ENCODE measurements around the gene SPNS2. TPM values are rescaled to one million over a fixed set of nuclear protein-coding genes. Genes with fewer than 3 reads are reported as not detected.

The SPNS2 gene
- total and polyA plus RNA-seq, 2 donors (not counting 1 experiment from before 2014, with no cell fraction given) = 0.48 TPM; not detected in 1

- Mint-ChIP-seq H3K27ac (no peak overlapping the region), H3K4me3 (peak overlapping the region; percentile 19), H3K4me1 (peaks cover 8% of the 10 kb centered on the region), H3K27me3 (peaks cover 47% of the 10 kb centered on the region), H3K9me3 (ENCODE audit: insufficient read depth) (no peaks in the 10 kb centered on the region)
- Histone ChIP-seq H3K4me1 (ENCODE audit: control insufficient read depth in 2 of 2, insufficient read depth in 2 of 2, low read length in 2 of 2) (peaks cover 8 to 16% of the 10 kb centered on the region in 2 donors), H3K27me3 (replicated peaks in 1 of 4; ENCODE audit: control extremely low read depth in 1 of 4, control insufficient read depth in 3 of 4, insufficient read depth in 4 of 4, low read length in 3 of 4) (peaks cover 0 to 41% (median 22%) of the 10 kb centered on the region in 4 experiments), H3K9ac (ENCODE audit: low read length) (no peak overlapping the region), H3K27ac (ENCODE audit: low read length in 2 of 2) (no peak overlapping the region), H3K4me2 (replicated peaks; ENCODE audit: low read depth, low read length, poor library complexity, severe bottlenecking) (no peak overlapping the region), H4K20me1 (ENCODE audit: control insufficient read depth, insufficient read depth, low read length, poor library complexity, severe bottlenecking) (no peaks in the 10 kb centered on the region), H3K4me3 (ENCODE audit: control extremely low read depth in 1 of 5, extremely low read depth in 1 of 5, insufficient read depth in 1 of 5, low read depth in 2 of 5, low read length in 4 of 5) (no peak overlapping the region), H3K36me3 (replicated peaks in 1 of 2; ENCODE audit: control extremely low read depth in 1 of 2, control insufficient read depth in 1 of 2, extremely low read depth in 1 of 2, insufficient read depth in 2 of 2, low read length in 1 of 2) (no peaks in the 10 kb centered on the region), H2AFZ (ENCODE audit: insufficient read depth, low read depth, low read length, poor library complexity, severe bottlenecking) (no peak overlapping the region), H3K9me3 (ENCODE audit: control extremely low read depth in 1 of 3, control insufficient read depth in 2 of 3, insufficient read depth in 1 of 3, low read length in 2 of 3) (peaks cover 0 to 7% (median 0%) of the 10 kb centered on the region in 3 donors), H3K79me2 (ENCODE audit: control insufficient read depth, insufficient read depth, low read length) (no peaks in the 10 kb centered on the region)
- POLR2A ChIA-PET = no interaction called here
- ATAC-seq (ENCODE audit: low read depth) (no peak), DNase-seq (no peak)
- intact Hi-C loops (cut with micrococcal nuclease) = no loop called here
- WGBS (ENCODE audit: insufficient coverage) = 91% methylated on average over 8 of the region's 9 CpGs
- TF ChIP-seq CTCF (IDR thresholded peaks at IDR 0.05) (no peak), EZH2 (IDR thresholded peaks at IDR 0.05; ENCODE audit: borderline replicate concordance, insufficient read depth, low read depth, low read length, poor library complexity, severe bottlenecking) (no peak)
- CTCF ChIA-PET = interaction anchor here (1.9 kb wide), 1 partner anchor 19 kb away, joined by 4 read pairs; no protein-coding TSS in a partner anchor
Measured at GRCh38 chr17:4586043-4586442, 87.4 kb downstream of the SPNS2 start.

GRCh38 chr17:4587195-4587594 lies 88.5 kb downstream of the SPNS2 start:
- POLR2A ChIA-PET = no interaction called here

More at GRCh38 chr17:4587195-4587594, 88.5 kb downstream of the SPNS2 start:
- H3K4me1 Mint-ChIP-seq = peaks cover 8% of the 10 kb centered on the region
- TF ChIP-seq EZH2 (IDR thresholded peaks at IDR 0.05; ENCODE audit: borderline replicate concordance, insufficient read depth, low read depth, low read length, poor library complexity, severe bottlenecking) (no peak), CTCF (IDR thresholded peaks at IDR 0.05) (no peak)
- no peaks in the 10 kb centered on the region for H4K20me1 ChIP-seq (ENCODE audit: control insufficient read depth, insufficient read depth, low read length, poor library complexity, severe bottlenecking)
- H3K27ac ChIP-seq (ENCODE audit: low read length in 2 of 2) = no peak overlapping the region
- H3K27me3 ChIP-seq (replicated peaks in 1 of 4; ENCODE audit: control extremely low read depth in 1 of 4, control insufficient read depth in 3 of 4, insufficient read depth in 4 of 4, low read length in 3 of 4) = peaks cover 0 to 31% (median 20%) of the 10 kb centered on the region in 4 experiments
- intact Hi-C loops (cut with micrococcal nuclease) = no loop called here
- H3K4me3 ChIP-seq (ENCODE audit: control extremely low read depth in 1 of 5, extremely low read depth in 1 of 5, insufficient read depth in 1 of 5, low read depth in 2 of 5, low read length in 4 of 5) = no peak overlapping the region
- DNase-seq = no peak
- no peak overlapping the region for H3K4me3 Mint-ChIP-seq
- H2AFZ ChIP-seq (ENCODE audit: insufficient read depth, low read depth, low read length, poor library complexity, severe bottlenecking) = no peak overlapping the region
- H3K36me3 ChIP-seq (replicated peaks in 1 of 2; ENCODE audit: control extremely low read depth in 1 of 2, control insufficient read depth in 1 of 2, extremely low read depth in 1 of 2, insufficient read depth in 2 of 2, low read length in 1 of 2) = no peaks in the 10 kb centered on the region
- WGBS (ENCODE audit: insufficient coverage) = 89% methylated on average over 6 of the region's 7 CpGs
- no peak overlapping the region for H3K4me2 ChIP-seq (replicated peaks; ENCODE audit: low read depth, low read length, poor library complexity, severe bottlenecking)
- no peaks in the 10 kb centered on the region for H3K79me2 ChIP-seq (ENCODE audit: control insufficient read depth, insufficient read depth, low read length)
- no peaks in the 10 kb centered on the region for H3K9me3 Mint-ChIP-seq (ENCODE audit: insufficient read depth)
- peaks cover 8 to 16% of the 10 kb centered on the region in 2 donors for H3K4me1 ChIP-seq (ENCODE audit: control insufficient read depth in 2 of 2, insufficient read depth in 2 of 2, low read length in 2 of 2)
- H3K27me3 Mint-ChIP-seq = peaks cover 39% of the 10 kb centered on the region
- no peak for ATAC-seq (ENCODE audit: low read depth)
- H3K9ac ChIP-seq (ENCODE audit: low read length) = no peak overlapping the region
- H3K9me3 ChIP-seq (ENCODE audit: control extremely low read depth in 1 of 3, control insufficient read depth in 2 of 3, insufficient read depth in 1 of 3, low read length in 2 of 3) = peaks cover 0 to 3% (median 0%) of the 10 kb centered on the region in 3 donors
- no peak overlapping the region for H3K27ac Mint-ChIP-seq
- CTCF ChIA-PET = interaction anchor here (1.0 to 1.9 kb wide), 2 partner anchors 21 to 89 kb away, joined by 3 to 4 read pairs; no protein-coding TSS in a partner anchor

Data from B cell (primary cell).